Colonic mucosa (tissue), 4 donors: Measurements from ENCODE around the gene PSMB7. TPM values are rescaled to one million over a fixed set of nuclear protein-coding genes. Genes with fewer than 3 reads are reported as not detected.

Experiments
- DNase-seq: peaks from one replicate; pipeline ENCODE4 v3.0.0-alpha.2; 2020
- H3K27ac ChIP-seq: fragments of 200-600 bp; one replicate; pipeline ENCODE4 v1.8.0; 2021
- H3K27me3 ChIP-seq: fragments of 200-600 bp; one replicate; pipeline ENCODE4 v1.8.0; 2021
- H3K36me3 ChIP-seq: fragments of 200-600 bp; one replicate; pipeline ENCODE4 v1.8.0; 2021
- H3K4me1 ChIP-seq: fragments of 200-600 bp; one replicate; pipeline ENCODE4 v1.8.0; 2021; ENCODE audit warnings: mild to moderate bottlenecking
- H3K4me3 ChIP-seq: fragments of 200-600 bp; one replicate; pipeline ENCODE4 v1.8.0; 2021
- H3K9ac ChIP-seq, 2 donors: one replicate each; pipeline ENCODE4 v1.7.0; 2013; ENCODE audit warnings: control low read depth in 2 of 2, low read depth in 2 of 2, low read length in 2 of 2
- H3K9me3 ChIP-seq: fragments of 200-600 bp; one replicate; pipeline ENCODE4 v1.8.0; 2021
- CTCF ChIP-seq: fragments of 200-600 bp; IDR thresholded peaks from one replicate; pipeline ENCODE4 v1.8.0; 2022; ENCODE audit warnings: antibody characterized with exemption, mild to moderate bottlenecking
- intact Hi-C: fragments of 100-400 bp; cut with DNase I; formaldehyde crosslinking; loops from one replicate; pipeline ENCODE4 v1.14.1; 2022
- total RNA-seq, 2 donors: library from RNA; stranded (reverse); fragmentation: NEBNext Ultra II Directional in 1 of 2; extraction: Animal tissue kit (Norgen Biotek cat#: 25700) in 1 of 2; gene quantifications; one replicate each; pipeline ENCODE4 v1.2.1, GENCODE V29; 2021
- donor health status: healthy.
- donor health status: DM: no; HTN: no; CAD: no.
- donor health status: DM: no; HTN: no; CAD: no.

Gene PSMB7
- total RNA-seq, 2 donors from 2014 or later = 89.8 to 136 TPM

DNA sequence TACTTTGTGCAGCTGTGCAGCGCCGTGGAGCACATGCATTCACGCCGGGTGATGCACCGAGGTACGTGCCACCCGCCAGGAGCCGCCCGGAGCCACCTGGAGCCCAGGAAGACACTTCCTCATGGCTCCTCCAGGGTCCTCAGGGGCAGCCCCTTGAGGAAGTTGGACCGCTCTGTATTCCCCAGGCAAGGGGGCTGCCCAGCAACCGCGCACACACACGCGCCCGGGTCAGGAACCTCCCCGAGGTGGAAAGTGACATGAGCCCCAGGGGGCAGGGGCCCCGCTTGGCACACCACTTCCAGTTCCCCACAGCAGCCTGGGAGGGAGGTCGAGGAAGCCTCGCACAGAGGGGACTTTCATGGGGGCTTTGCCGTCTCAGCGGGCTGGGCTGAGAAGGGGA, 88.9 kb downstream of the PSMB7 start:
- Histone ChIP-seq H3K27me3 (no peaks in the 10 kb centered on the region), H3K4me3 (no peak overlapping the region), H3K36me3 (peaks cover 20% of the 10 kb centered on the region), H3K4me1 (no peaks in the 10 kb centered on the region), H3K9ac (no peak overlapping the region), H3K9me3 (no peaks in the 10 kb centered on the region), H3K27ac (no peak overlapping the region)
- TF ChIP-seq CTCF = no peak
- no peak for DNase-seq
- intact Hi-C loops = no loop called here

GRCh38 chr9:124325816-124326215, 89.4 kb downstream of the PSMB7 start:
- intact Hi-C loops = no loop called here
- no peak overlapping the region for H3K4me3 ChIP-seq
- H3K27me3 ChIP-seq = no peaks in the 10 kb centered on the region
- DNase-seq = no peak
- no peak for TF ChIP-seq CTCF
- no peaks in the 10 kb centered on the region for H3K9me3 ChIP-seq
- H3K36me3 ChIP-seq = peaks cover 18% of the 10 kb centered on the region
- H3K27ac ChIP-seq = no peak overlapping the region
- no peaks in the 10 kb centered on the region for H3K4me1 ChIP-seq
- H3K9ac ChIP-seq = no peak overlapping the region

GRCh38 chr9:124323904-124324303, 91.3 kb downstream of the PSMB7 start:
- no peak overlapping the region for H3K27ac ChIP-seq
- no peak for DNase-seq
- no peaks in the 10 kb centered on the region for H3K9me3 ChIP-seq
- H3K9ac ChIP-seq = no peak overlapping the region
- no peaks in the 10 kb centered on the region for H3K27me3 ChIP-seq
- H3K4me1 ChIP-seq = no peaks in the 10 kb centered on the region
- no peak overlapping the region for H3K4me3 ChIP-seq
- intact Hi-C loops = no loop called here
- TF ChIP-seq CTCF = no peak
- H3K36me3 ChIP-seq = peaks cover 13% of the 10 kb centered on the region

- no peak overlapping the region for H3K27ac ChIP-seq
- no peak for TF ChIP-seq CTCF
- H3K27me3 ChIP-seq = no peaks in the 10 kb centered on the region
- H3K9ac ChIP-seq = no peak overlapping the region
- no peak overlapping the region for H3K4me3 ChIP-seq
- intact Hi-C loops = no loop called here
- H3K4me1 ChIP-seq = no peaks in the 10 kb centered on the region
- no peaks in the 10 kb centered on the region for H3K9me3 ChIP-seq
- DNase-seq = no peak
- H3K36me3 ChIP-seq = peaks cover 11% of the 10 kb centered on the region
These were observed 92.4 kb downstream of the PSMB7 start for GRCh38 chr9:124322618-124323432.

DNA sequence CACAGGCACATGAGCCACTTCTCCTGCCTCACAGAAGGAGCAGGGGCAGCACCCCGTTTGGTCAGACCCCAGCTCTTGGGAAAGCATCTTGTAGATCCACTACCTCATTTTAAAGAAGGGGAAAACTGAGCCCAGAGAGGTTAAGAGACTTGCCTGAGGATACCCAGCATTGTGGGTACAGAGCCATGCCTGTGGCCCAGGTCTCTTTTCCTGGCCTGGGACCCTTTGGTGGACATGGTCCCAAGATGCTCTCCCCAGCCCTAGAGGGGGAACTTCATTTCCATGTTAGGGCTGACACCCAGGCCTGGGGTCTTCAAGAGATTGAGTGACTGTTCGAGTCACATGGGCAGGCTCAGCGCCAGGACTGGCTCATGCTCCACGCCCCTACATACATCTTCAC, 93.3 kb downstream of the PSMB7 start:
- H3K27me3 ChIP-seq = no peaks in the 10 kb centered on the region
- no peaks in the 10 kb centered on the region for H3K4me1 ChIP-seq
- no peak for DNase-seq
- H3K27ac ChIP-seq = no peak overlapping the region
- H3K36me3 ChIP-seq = peaks cover 11% of the 10 kb centered on the region
- intact Hi-C loops = loop anchor here (2.0 kb wide), 1 partner anchor 195 kb away; no protein-coding TSS in a partner anchor
- TF ChIP-seq CTCF = no peak
- H3K4me3 ChIP-seq = no peak overlapping the region
- no peak overlapping the region for H3K9ac ChIP-seq
- no peaks in the 10 kb centered on the region for H3K9me3 ChIP-seq
